Measurements from ENCODE around the gene FAM89A.

The FAM89A gene

DNA sequence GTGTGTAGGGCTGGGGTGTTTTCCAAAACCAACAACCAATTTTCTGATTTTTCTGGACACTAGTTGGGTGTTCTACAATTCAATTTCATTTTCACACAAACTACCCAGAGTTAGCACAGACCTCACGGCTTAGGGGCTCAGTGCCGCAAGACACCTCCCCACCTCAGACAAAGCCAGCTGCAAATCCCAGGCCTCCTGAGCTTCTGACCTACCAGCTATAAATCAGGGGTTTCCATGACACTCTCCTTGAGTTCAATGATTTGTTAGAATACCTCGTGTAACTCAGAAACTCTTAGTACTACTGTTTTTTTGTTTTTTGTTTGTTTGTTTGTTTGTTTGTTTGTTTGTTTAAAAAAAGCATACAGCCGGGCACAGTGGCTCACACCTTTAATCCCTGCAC, 28.7 kb upstream of the FAM89A start:
- TF ChIP-seq, protein P1, sequence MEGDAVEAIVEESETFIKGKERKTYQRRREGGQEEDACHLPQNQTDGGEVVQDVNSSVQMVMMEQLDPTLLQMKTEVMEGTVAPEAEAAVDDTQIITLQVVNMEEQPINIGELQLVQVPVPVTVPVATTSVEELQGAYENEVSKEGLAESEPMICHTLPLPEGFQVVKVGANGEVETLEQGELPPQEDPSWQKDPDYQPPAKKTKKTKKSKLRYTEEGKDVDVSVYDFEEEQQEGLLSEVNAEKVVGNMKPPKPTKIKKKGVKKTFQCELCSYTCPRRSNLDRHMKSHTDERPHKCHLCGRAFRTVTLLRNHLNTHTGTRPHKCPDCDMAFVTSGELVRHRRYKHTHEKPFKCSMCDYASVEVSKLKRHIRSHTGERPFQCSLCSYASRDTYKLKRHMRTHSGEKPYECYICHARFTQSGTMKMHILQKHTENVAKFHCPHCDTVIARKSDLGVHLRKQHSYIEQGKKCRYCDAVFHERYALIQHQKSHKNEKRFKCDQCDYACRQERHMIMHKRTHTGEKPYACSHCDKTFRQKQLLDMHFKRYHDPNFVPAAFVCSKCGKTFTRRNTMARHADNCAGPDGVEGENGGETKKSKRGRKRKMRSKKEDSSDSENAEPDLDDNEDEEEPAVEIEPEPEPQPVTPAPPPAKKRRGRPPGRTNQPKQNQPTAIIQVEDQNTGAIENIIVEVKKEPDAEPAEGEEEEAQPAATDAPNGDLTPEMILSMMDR (IDR thresholded peaks at IDR 0.05; ENCODE audit: low read depth, low read length, missing control alignments), result no peak
- DNase-seq (ENCODE audit: extremely low read depth, low read depth), result no peak
- H3K4me3 ChIP-seq (replicated peaks; ENCODE audit: low read depth, low read length), result no peak overlapping the region

DNA sequence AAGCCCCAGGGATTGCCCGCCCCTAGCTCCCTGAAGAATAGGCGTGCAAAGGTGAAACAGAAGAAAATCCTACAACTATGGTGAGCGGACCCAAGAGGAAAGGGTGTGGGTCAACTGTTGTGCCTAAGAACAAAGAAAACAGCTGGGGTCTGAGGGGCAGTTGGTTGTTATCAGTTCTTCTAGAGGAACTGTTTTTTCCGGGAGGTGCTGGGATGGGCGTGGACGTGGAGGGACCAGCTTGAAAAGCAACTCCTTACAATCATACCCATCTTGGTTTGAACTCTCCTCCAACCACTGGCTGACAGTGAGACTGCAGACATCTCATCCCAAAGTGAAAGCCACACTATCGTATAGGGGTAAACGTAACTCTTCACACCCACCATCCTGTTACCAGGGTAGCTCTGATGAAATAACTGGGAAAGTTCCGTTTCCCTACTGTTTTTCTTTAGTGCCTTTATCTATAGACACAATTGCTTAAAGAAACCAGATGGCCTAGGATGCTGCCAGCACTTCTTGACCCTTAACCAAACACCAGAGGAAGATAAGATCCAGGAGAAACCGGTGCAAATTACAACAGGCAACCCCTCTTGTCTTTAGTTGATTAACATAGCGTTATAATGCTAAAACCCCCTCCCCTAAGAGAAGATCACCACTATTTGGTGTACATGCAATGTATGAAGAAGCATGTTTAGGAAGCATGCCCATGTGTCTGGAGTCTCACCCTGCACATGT, 25.6 kb upstream of the FAM89A start:
- TF ChIP-seq, protein P1 (IDR thresholded peaks at IDR 0.05; ENCODE audit: low read depth, low read length, missing control alignments), result no peak
- H3K4me3 ChIP-seq (replicated peaks; ENCODE audit: low read depth, low read length), result no peak overlapping the region
- DNase-seq (ENCODE audit: extremely low read depth, low read depth), result no peak

DNA sequence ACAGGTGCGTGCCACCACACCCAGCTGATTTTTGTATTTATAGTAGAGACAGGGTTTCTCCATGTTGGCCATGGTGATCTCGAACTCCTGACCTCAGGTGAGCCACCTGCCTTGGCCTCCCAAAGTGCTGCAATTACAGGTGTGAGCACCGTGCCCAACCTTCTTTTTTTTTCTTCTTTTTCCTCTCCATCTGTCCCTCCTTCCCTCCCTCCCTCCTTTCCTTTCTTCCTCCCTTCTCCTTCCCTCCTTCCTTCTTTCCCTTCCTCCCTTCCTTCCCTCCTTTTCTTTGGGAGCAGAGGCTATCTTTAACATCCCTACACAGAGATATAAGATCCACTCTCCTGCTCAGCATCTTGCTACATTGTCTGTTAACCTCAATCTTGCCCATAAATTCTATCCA, 24.4 kb upstream of the FAM89A start:
- TF ChIP-seq, protein P1 (IDR thresholded peaks at IDR 0.05; ENCODE audit: low read depth, low read length, missing control alignments), result no peak
- H3K4me3 ChIP-seq (replicated peaks; ENCODE audit: low read depth, low read length), result no peak overlapping the region
- DNase-seq (ENCODE audit: extremely low read depth, low read depth), result no peak

DNA sequence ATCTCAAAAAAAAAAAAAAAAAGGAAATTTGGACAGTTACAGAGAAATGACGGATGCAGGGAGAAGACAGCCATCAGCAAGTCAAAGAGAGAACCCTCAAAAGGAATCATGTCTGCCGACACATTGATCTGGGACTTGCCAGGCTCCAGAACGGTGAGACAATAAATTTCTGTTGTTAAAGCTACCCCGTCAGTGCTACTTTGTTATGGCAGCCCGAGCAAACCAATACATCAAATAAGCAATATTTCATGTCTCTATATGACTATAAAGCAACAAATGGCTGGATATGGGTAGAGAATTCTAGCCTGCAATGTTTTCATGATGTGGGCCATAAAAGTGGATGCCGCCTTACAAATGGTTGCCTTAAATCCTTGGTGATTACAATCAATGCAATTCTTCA, 23.3 kb upstream of the FAM89A start:
- no peak overlapping the region for H3K4me3 ChIP-seq (replicated peaks; ENCODE audit: low read depth, low read length)
- TF ChIP-seq, protein P1 (IDR thresholded peaks at IDR 0.05; ENCODE audit: low read depth, low read length, missing control alignments), result no peak
- DNase-seq (ENCODE audit: extremely low read depth, low read depth), result no peak

DNA sequence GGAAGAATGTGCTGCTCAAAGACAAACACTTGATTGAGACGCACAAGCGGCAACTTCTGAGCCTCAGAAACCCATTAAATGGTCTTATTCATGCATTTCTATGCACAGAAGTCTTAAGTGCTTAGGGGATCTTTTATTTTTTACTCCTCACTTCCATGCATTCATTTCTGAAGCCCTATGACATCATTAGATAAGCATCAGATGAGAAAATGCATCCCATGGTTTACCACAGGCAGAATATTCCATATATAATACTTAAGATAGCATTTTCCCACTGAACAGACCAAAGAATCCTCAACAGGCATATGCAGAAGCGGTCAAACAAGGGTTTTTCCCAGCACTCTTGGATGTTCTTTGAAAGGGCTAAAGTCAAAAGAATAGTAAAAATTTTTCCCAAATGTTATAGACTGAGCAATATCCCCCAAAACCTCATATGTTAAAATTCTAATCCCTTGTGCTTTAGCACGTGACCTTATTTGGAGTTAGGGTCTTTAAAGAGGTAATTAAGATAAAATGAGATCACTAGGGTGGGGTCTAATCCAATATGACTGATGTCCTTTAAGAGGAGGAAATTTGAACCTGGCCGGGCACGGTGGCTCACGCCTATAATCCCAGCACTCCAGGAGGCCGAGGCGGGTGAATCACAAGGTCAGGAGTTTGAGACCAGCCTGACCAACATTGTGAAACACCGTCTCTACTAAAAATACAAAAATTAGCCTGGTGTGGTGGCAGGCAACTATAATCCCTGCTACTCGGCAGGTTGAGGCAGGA, 22.6 kb upstream of the FAM89A start:
- DNase-seq (ENCODE audit: extremely low read depth, low read depth), result no peak
- TF ChIP-seq, protein P1 (IDR thresholded peaks at IDR 0.05; ENCODE audit: low read depth, low read length, missing control alignments), result no peak
- no peak overlapping the region for H3K4me3 ChIP-seq (replicated peaks; ENCODE audit: low read depth, low read length)

DNA sequence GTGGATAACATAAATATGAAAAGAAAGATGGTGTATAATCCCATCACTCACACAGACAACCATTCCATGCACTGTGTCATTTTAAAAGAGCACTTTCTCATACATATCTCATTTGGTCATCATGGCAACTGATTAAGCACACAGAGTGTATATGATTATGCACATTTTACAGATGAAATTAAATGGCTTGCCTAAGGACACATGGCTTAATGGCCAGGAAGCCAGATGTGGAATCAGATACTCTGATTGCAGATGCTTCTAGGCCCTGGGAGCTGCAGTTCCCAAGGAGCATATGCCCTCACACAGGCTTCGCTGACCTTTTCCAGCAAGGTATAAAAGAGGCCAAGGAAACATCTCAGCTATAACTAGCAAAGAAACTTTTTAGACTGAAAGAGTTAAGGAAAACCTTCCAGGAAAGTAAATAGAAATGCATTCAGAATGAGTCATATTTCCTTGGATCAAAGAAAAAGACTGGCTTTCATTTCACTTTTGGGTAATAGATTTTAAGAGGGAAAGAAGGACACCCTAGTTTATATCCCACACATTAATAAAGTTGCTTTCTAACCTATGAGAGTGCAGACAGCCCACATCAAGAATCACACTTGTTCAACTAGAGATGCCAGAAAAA, 19.6 kb upstream of the FAM89A start:
- no peak overlapping the region for H3K4me3 ChIP-seq (replicated peaks; ENCODE audit: low read depth, low read length)
- peak; percentile 12 for DNase-seq (ENCODE audit: extremely low read depth, low read depth)
- TF ChIP-seq, protein P1 (IDR thresholded peaks at IDR 0.05; ENCODE audit: low read depth, low read length, missing control alignments), result no peak
